Activated CD8-positive, alpha-beta memory T cell treated with anti-CD3 and anti-CD28 coated beads, Interleukin-2, amount 50 U/mL, for 4 hours (primary cell): ENCODE measurements around the gene TIMM23B.
"Not testable (repeated sequence)": the region's sequence is repeated elsewhere in the genome, so short reads cannot be mapped to it uniquely, and the experiment has no call there.

ENCODE experiments used
- DNase-seq: peaks from one replicate; pipeline ENCODE4 v3.0.0-alpha.2; 2020

The TIMM23B gene, protein sequence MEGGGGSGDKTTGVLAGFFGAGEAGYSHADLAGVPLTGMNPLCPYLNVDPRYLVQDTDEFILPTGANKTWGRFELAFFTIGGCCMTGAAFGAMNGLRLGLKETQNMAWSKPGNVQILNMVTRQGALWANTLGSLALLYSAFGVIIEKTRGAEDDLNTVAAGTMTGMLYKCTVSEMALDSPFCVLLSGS

DNA sequence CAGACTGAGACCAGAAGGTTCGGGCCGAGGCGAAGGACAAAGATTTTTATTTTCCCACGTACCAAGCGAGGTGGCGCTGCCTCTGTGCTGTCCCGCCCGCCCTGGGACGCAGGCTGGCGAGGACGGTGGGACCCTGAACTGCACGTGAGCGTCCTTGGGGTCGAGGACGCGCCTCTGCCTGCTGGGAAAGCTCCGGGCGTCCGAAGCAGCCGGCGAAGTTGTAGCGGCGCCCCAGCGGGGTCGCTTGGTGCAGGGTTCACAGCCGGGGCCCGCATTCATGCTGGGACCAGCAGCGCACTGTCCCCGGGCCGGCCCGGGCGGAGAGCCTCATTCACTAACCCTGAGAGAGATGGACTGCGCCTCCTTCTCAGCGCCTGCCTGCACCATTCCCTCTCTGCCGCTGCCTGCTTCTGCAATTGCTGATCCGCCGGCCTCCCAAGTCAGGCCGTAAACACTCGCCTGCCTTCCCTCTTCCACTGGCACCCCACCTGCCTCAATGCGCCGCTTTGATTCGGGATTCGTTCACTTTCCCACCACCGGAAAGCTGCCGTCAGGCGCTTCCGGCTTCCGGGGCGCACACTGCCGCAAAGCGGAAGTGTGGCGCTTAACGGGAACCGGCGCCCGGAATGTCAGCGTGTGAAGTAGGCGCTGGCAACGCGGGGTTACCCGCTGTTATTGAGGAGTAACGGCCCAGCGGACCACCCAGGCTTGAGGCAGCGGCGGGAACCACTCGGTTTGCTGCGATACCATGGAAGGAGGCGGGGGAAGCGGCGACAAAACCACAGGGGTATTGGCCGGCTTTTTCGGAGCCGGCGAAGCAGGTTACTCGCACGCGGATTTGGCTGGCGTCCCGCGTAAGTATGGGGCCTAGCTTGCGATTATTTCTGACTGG, at the start of gene TIMM23B, which contains the start of gene PARG:
Gene TIMM23B, plus strand, starts transcription at position 607 of the 892 bp plus-strand sequence. Its CDS starts 142 bp downstream, at position 749.
Gene PARG, minus strand, starts transcription at position 581 of the 892 bp plus-strand sequence. Its CDS starts 302 bp downstream, at position 279.
- DNase-seq: peak; percentile 76

DNA sequence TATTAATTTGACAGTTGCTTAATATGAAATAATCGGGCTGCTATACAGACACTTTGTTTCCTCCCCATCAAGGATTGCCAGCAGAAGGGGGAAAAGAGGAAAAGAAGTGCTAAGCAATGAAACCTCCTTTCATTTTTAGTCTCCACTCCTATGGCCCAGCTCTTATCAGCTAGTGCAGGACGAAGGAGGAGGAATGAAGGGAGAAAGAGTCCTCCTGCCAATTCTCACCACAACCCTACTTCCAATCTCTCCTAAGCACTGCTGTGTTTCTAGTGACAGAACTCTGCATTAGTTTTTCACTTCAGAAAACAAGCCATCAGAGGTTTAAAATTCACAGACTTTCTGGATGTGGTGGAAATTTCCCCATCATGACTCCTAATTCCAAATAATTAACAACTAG, 41.9 kb upstream of the TIMM23B start:
- DNase-seq: not testable (repeated sequence)

DNA sequence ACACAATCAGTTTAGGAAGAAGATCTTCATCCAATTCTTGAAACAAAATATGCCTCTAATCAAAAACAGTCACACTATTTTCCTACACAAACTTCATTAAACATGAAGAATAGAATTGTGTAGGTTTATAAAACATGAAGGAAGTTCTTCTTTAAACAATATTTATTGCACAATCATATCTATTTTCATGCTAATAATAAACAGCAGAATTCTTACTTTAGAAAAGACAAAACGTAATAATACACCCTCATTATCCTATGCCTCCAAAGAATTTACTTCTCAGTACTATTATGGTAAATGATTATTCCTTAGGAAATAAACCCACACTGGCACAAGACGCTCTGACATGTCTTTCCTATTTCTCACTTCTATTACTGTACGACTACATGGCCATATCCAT, 41.4 kb upstream of the TIMM23B start:
- not testable (repeated sequence) for DNase-seq

DNA sequence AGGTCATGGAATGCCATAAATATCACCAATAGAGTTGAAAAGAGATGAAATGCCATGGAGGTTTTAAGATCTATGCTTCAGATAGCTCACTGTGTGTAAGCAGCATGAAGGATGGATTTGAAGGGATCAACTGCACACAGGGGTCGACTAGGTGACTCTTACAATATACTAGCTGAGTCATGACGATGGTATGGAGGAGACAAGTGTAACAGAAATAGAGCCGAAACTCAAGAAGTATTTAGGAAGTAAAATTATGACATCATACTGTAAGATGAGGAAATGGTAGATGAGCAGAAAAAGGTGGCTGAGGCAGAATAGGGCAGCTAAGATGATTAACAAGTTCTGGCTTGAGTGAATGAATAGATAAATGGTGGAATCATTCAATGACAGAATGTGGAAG, 38.0 kb upstream of the TIMM23B start:
- not testable (repeated sequence) for DNase-seq

DNA sequence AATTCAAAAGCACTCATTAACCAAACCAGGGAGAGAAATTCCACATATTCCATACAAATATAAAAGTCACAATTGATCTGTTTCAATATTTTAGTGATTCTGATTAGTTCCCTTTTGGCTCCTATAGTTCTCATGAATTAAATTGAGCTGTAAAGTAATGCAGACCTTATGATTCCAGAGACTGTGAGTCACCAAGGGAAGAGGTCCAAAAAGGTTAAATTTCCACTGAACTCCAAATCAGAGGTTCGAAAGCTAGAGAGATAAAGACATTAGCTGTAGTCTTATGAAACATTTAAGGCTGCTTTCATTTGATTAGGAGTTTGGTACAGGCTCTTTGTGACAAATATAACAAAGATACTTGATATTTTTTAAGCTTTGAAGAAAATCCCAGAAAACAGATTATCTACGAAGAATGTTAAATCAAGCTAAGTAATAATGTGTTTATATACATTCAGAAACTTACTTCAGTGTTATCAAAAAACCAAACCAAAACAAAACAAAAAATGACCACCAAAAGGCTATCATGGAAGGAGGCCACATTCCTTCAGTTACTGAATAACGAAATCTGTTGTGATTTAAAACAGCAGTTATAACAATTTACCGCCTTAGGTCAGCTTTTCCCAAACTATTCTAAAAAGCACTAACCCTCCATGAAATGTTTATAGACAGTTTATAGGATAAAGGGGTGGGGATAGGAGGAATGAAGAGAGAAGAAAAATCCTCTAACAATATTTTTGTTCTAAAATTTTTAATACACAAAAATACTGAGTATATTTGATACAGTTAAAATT, 33.4 kb upstream of the TIMM23B start:
- DNase-seq: not testable (repeated sequence)

DNA sequence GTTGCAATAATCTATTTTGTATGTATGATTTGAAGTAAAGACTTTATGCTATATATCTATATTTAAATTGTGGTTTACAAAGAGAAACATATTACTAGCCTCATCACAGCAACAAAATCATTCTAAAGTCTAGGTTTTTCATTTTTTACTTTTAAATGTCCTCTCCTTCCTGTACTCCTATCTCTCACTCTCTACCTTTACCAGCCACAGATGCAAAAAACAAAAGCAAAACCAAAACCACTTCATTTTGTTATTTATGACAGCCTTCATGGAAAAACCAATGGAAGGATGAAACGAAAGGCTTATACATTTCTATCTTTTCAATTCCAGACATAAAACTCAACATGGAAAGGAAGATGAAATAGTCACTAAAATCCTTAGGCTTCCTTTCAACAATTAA, 31.6 kb upstream of the TIMM23B start:
- not testable (repeated sequence) for DNase-seq

DNA sequence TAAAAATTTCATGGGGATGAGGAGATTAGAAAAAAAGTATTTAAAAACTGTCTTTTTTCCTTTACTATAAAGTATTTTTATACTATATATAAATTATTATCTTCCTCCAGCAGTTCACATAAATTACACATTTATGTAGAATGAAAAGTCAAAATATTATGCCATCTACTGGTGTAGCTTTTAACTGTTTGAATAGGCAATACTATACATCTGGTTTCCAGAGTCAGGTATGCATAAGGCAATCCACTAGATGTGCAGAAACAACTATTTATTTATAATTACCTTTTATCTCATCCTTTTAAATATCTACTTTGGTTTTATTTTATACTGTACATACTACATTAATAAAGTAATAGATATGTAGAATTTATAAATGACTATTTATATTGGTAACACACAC, 25.4 kb upstream of the TIMM23B start:
- not testable (repeated sequence) for DNase-seq

DNA sequence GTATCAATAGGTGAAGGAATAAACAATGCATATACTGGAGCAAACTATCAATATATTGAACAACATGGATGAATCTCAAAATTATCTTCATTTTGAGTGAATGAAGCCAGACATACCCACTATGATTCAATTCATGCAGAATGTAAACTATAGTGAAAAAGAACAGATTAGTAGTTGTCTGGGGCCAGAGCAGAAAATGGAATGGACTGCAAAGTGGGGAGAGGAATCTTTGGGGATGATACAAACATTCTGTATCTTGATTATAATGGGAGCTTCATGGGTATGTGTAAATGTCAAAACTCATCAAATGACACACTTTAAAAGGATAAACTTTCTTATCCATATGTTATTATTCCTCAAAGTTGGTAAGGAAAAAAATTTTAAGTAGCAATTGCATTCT, 23.9 kb upstream of the TIMM23B start:
- not testable (repeated sequence) for DNase-seq

DNA sequence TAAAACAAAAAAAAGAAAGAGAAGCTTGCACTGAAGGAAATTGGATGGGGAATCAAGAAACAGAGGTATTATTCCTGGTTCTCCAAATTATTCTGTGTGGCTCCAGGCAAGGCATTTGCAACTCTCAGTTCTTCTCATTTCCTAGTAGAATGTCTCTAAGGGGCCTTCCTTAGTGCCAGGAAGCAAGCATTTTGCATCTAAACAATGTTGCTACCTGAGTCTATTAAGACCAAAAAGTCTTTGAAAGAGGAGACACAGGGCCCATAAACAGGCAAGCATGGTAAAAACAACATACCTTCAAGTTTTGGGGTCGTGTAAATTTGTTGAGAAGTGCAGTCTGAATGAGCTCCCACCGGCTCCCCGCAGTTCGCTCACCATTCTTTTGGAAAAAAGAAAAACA, 19.8 kb upstream of the TIMM23B start:
- not testable (repeated sequence) for DNase-seq

DNA sequence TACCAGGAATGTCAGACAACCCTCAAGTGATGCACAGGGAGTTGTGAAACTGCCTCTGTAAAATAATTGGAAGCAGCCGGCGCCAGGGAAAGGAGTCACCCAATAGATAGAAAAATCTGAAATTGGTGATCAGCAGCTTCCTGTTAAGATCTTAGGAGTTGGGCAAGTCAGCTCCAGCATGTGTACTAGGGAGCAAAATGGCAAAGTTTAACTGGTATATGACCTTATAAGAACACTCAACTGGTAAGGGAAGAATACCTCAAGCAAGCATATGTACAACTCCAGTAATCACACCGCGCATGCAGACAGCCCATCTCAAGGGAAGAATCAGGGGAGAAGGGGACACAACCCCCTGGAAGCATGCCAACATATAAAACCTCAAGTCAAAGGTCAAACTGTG, 18.3 kb upstream of the TIMM23B start:
- not testable (repeated sequence) for DNase-seq

DNA sequence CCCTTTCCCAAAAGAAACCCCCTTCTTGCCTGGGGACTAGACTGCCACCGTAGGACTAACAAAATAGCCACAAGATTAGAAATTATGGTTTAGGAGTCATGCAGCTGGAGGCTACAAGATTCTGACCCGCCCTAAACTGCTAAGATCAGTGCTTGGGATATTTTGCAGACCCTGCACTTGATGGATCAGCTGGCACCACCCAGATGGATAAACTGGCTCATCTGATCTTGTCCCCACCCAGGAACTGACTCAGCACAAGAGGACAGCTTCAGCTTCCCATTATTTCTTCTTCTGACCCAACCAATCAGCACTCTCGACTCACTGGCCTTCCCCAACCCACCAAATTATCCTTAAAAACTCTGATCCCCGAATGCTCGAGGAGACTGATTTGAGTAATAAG, 10.6 kb upstream of the TIMM23B start:
- DNase-seq: not testable (repeated sequence)

DNA sequence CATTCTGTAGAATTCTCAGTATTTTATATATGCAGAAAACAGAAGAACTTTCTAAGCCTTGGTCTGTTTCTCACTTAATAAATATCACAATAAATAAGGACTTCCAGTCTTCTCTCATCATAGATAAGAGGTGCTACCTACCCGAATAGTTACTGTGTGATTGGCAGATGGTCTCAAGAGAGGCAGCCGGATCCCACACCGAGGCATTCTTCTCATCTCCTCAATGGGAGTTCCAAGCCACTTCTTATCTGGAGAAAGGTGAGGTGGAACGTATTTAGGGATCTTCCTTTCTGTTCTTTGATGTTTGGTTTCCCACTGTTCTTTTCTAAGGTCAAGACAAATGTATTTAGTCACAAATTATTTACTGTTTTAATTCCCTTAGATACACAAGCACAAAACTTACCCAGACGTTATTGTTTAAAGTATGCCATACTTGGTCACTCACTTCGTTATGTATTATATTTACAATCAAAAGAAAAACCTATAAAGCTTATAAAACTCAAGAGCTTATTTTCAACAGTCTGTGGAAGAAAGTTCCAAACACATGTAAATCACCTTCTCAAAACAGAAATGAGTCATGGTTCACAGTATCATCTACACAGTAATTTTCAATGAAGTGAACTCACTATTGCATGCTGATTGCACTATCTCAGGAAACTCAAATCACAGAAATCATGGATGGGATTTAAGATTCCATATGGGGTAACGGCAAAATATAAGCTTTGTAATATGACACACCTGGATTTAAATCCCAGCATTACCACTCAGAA, 9.7 kb upstream of the TIMM23B start:
- DNase-seq: not testable (repeated sequence)

DNA sequence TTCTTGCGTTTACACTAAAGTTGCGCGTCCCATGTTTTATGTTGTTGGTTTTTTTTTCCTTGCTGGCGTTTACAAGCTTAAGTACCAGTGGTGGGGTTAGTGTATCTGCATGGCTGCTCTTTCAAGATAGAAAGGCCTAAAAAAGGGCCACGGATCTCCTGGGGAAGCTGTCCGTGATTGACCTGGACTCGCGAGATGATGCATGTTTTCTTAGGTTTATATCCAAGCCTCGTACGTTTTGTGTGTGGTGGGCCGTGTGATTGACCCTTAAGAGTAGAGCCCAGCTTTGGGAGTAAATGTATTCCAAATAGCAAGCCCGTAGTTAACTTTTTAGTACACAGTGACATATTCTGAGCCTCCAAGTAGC, 469 bp downstream of the TIMM23B start:
- DNase-seq: not testable (repeated sequence)

DNA sequence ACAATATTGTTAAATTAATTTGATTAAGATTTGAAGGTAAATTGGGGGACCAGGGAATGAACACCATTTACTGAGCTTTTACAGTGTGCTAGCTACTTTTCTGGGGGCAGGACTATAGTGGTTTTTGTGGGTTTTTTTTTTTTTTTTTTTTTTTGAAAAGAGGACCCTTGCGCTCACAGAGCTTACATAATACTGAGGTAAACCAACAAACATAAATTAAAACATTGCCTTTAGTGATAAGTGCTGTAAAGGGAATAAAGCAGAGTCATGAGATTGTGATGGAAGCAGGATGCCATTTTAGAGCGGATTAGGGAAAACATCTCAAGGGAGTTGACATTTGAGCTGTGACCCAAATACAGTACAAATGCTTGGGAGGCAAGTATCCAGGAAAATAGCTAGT, 1.8 kb downstream of the TIMM23B start:
- DNase-seq: not testable (repeated sequence)

DNA sequence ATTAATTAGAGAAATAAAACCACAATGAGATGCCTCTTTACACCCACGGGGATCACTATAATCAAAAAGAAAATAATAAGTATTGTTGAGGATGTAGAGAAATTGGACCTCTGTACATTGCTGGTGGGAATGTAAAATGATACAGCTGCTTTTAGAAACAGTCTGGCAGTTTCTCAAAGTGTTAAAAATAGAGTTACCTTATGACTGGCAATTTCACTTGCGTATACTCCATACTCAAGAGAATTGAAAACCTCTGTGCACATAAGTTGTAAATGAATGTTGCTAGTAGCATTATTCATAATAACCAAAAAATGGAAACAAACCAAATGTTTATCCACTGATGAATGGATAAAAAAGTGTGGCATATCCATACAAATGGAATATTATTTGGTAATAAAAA, 6.3 kb downstream of the TIMM23B start:
- DNase-seq: not testable (repeated sequence)

DNA sequence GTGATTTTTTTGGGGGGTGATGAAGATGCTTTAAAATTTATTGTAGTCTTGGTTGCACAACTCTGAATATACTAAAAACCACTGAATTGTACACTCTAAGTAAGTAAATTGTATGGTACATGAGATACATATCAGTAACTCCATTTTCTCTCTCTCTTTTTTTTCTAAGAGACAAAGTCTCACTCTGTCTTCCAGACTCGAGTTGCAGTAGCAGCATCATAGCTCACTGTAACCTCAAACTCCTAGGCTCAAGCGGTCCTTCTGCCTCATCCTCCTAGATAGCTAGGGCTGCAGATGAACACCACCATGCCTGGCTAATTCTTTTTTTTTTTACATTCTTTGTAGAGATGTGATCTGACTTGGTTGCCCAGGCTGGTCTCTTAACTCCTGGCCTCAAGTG, 6.9 kb downstream of the TIMM23B start:
- DNase-seq: not testable (repeated sequence)

DNA sequence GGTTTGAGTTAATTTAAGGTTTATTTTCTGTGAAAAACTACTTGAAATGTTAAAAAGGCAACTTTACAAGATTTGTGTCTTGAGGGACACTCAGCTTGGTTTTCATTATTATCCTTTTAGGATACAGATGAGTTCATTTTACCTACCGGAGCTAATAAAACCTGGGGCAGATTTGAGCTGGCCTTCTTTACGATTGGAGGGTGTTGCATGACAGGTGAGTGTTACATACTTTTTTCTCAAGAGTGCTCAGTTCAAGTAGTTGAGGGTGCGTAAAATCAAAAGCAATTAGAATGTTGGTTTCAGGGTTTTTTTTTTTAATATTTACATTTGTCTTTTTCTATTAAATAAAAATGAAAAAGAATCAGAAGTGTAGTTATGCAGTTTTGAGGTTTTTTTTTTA, 10.2 kb downstream of the TIMM23B start:
- DNase-seq: not testable (repeated sequence)

DNA sequence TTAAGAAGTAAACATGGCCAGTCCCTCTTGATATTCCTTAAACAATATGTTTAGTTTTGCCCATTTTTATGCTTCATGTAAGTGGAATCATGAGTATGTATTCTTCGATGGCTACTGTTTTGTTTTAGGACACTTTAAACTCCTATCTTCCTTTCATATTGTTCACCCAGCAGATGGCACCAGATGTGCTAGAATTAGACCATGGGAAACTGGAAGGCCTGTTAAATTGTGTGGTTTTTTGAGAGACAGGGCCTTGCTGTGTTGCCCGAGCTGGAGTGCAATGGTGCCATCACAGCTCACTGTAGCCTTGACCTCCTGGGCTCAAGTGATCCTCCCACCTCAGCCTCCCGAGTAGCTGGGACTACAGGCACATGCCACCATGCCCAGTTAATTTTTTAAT, 11.3 kb downstream of the TIMM23B start:
- DNase-seq: not testable (repeated sequence)

DNA sequence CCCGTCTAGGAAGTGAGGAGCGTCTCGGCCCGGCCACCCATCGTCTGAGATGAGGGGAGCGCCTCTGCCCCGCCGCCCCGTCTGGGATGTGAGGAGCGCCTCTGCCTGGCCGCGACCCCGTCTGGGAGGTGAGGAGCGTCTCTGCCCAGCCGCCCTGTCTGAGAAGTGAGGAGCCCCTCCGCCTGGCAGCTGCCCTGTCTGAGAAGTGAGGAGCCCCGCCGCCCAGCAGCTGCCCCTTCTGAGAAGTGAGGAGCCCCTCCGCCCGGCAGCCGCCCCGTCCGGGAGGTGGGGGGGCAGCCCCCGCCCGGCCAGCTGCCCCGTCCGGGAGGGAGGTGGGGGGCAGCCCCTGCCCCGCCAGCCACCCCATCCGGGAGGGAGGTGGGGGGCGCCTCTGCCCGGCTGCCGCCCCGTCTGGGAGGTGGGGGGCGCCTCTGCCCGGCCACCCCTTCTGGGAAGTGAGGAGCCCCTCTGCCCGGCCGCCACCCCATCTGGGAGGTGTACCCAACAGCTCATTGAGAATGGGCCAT, 28.5 kb downstream of the TIMM23B start:
- not testable (repeated sequence) for DNase-seq

DNA sequence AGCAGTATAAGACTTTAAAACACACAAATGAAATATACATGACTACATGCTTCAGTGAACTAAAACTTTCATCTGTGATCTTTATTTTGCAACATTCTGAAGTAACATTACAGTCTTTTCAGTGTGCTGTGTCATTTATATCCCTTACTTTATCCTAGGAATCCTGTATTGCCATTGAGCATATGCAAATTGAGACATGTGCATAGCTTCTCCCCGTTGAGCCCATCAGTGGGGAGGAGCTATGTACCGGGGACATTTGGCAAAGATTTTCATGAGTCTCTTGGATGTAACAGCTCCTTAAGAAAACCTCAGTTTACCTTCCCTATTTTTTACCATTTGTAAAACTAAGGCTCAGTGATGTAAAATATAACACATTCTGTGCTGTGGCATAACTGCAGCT, 29.6 kb downstream of the TIMM23B start:
- not testable (repeated sequence) for DNase-seq

DNA sequence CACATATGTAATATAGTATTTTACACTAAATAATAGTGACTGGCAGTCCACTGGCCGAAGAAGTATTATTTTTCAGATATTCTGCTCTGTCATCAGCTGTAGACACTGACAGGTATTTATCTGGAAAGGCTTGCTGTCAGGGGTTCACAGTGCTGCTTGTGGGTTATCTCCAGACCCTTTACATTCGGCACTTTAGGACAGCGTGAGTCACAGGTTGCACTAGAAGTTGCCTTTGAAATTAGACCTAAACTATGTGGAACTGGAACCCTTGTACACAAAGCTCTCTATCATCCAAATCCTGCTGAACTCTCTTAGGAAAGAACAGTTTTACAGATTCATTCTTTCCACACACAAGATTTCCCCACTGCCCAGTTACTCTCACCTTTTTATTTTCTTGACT, 30.2 kb downstream of the TIMM23B start:
- not testable (repeated sequence) for DNase-seq

DNA sequence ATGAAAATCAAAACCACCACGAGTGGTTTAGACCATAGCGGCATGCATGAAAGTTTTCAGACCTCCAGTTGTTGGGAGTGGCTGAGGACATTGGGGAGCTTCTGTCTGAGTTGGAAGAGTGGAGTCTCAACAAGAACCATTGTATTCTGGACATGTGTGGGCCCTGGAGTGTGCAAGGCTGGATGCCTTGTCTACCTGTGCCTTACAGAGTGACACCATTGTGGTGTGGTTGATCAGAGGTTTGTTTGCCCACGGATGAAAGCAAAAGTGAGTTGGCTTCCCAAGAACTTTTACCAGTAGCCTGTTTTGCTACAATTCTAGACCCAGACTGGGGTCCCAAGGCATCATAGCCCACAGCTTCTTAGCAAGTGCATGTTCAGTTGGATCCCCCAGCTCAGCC, 35.9 kb downstream of the TIMM23B start:
- not testable (repeated sequence) for DNase-seq
